ENCODE measurements around the gene B4GALT5.

B4GALT5 gene

DNA sequence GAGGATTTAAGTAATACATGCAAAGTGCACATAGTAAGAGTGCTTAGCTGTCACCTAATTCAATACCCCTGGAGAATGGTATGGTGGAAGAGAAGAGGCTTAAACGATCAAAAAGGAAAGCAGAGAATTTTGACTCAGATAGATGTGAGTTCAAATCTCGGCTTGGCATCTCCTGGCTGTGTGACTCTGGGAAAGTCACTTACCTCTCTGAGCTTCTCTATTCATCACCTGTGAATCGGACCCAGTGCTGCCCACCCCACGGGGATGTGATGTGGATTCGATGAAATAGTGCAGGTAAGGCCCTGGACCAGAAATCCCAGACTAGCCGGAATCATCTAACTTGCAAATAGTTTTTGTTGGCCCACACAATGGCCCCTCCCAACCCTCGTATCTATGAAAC is 1.8 kb upstream of the B4GALT5 start:
- Histone ChIP-seq H4K20me1 (ENCODE audit: insufficient read depth, low read length) (peaks cover 23% of the 10 kb centered on the region), H3K36me3 (replicated peaks; ENCODE audit: low read depth, low read length) (peaks cover 22% of the 10 kb centered on the region), H3K79me2 (ENCODE audit: low read length) (peaks cover 45% of the 10 kb centered on the region), H3K27ac (ENCODE audit: low read length) (no peak overlapping the region), H3K9me3 (ENCODE audit: insufficient read depth, low read length) (no peaks in the 10 kb centered on the region), H3K4me3 (ENCODE audit: low read length) (no peak overlapping the region), H2AFZ (ENCODE audit: low read depth, low read length) (no peak overlapping the region), H3K9ac (ENCODE audit: low read length) (no peak overlapping the region), H3K4me2 (ENCODE audit: low read length) (no peak overlapping the region), H3K27me3 (ENCODE audit: low read depth, low read length) (no peaks in the 10 kb centered on the region), H3K4me1 (ENCODE audit: low read length) (peaks cover 34% of the 10 kb centered on the region)
- TF ChIP-seq EZH2phosphoT487 (IDR thresholded peaks at IDR 0.05; ENCODE audit: low read depth): no peak
- TF ChIP-seq, protein P1, sequence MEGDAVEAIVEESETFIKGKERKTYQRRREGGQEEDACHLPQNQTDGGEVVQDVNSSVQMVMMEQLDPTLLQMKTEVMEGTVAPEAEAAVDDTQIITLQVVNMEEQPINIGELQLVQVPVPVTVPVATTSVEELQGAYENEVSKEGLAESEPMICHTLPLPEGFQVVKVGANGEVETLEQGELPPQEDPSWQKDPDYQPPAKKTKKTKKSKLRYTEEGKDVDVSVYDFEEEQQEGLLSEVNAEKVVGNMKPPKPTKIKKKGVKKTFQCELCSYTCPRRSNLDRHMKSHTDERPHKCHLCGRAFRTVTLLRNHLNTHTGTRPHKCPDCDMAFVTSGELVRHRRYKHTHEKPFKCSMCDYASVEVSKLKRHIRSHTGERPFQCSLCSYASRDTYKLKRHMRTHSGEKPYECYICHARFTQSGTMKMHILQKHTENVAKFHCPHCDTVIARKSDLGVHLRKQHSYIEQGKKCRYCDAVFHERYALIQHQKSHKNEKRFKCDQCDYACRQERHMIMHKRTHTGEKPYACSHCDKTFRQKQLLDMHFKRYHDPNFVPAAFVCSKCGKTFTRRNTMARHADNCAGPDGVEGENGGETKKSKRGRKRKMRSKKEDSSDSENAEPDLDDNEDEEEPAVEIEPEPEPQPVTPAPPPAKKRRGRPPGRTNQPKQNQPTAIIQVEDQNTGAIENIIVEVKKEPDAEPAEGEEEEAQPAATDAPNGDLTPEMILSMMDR (IDR thresholded peaks at IDR 0.05; ENCODE audit: low read depth, low read length): no peak

DNA sequence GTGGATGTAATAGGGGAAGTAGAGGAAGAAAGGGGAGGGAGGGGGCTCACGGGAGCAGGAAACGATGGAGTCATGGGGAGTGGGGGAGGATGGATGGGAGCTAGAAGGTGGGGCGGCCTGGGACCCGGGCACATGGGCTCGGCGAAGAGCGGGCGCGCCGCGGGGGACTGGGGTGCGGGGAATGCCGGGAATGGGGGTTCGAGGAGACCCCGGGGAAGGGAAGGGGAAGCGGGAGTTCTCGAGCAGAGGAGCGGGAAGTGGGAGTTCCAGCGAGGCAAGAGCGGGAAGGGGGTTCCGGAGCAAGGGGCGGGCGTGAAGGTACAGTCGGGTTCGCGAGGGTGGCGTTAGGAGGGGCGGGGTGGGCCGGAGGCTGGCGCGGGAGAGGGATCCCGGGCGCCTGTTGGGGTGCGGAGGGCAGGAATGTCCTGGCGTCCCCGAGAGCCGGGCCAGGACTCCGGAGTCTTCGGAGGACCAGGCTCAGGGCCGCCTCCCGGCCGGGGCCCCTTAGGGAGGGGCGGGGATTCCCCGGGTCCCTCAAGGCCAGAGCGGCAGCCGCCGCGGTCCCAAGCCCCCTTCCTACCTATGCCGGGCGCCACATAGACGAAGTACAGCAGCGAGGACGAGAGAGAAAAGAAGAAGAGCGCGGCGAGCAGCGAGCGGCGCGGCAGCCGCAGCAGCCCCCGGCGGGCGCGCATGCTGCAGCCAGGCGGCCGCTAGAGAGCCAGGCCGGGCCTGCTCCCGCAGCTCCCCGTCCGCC is 504 bp downstream of the B4GALT5 start:
- no peaks in the 10 kb centered on the region for H3K27me3 ChIP-seq (ENCODE audit: low read depth, low read length)
- peak overlapping the region; percentile 98 for H3K9ac ChIP-seq (ENCODE audit: low read length)
- no peaks in the 10 kb centered on the region for H3K9me3 ChIP-seq (ENCODE audit: insufficient read depth, low read length)
- peaks cover 44% of the 10 kb centered on the region for H4K20me1 ChIP-seq (ENCODE audit: insufficient read depth, low read length)
- H3K36me3 ChIP-seq (replicated peaks; ENCODE audit: low read depth, low read length): peaks cover 27% of the 10 kb centered on the region
- no peak for TF ChIP-seq EZH2phosphoT487 (IDR thresholded peaks at IDR 0.05; ENCODE audit: low read depth)
- peak overlapping the region; percentile 73 for H3K27ac ChIP-seq (ENCODE audit: low read length)
- H3K4me3 ChIP-seq (ENCODE audit: low read length): peak overlapping the region; percentile 95
- peaks cover 68% of the 10 kb centered on the region for H3K79me2 ChIP-seq (ENCODE audit: low read length)
- peaks cover 54% of the 10 kb centered on the region for H3K4me1 ChIP-seq (ENCODE audit: low read length)
- H3K4me2 ChIP-seq (ENCODE audit: low read length): peak overlapping the region; percentile 86
- H2AFZ ChIP-seq (ENCODE audit: low read depth, low read length): no peak overlapping the region

DNA sequence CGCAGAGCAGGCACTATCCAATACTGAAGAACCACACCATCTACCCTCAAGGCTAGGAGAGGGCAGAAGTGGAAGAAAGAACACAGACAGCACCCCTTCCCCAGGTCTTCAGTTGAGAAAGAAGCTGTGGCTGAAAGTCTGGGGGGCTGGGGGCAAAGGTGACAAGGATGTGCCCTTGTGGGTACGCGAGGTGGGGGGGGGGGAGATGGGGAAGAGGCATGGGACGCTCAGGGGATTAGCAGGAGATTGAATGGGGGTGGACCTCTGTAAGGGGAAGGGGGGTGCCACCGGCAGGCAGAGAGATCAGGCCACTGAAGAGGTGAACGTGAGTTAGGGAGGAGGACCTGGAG is 1.1 kb downstream of the B4GALT5 start:
- no peak for TF ChIP-seq EZH2phosphoT487 (IDR thresholded peaks at IDR 0.05; ENCODE audit: low read depth)
- TF ChIP-seq, protein P1 (IDR thresholded peaks at IDR 0.05; ENCODE audit: low read depth, low read length): no peak
- H4K20me1 ChIP-seq (ENCODE audit: insufficient read depth, low read length): peaks cover 46% of the 10 kb centered on the region
- H2AFZ ChIP-seq (ENCODE audit: low read depth, low read length): no peak overlapping the region
- no peaks in the 10 kb centered on the region for H3K9me3 ChIP-seq (ENCODE audit: insufficient read depth, low read length)
- peaks cover 49% of the 10 kb centered on the region for H3K4me1 ChIP-seq (ENCODE audit: low read length)
- H3K36me3 ChIP-seq (replicated peaks; ENCODE audit: low read depth, low read length): peaks cover 27% of the 10 kb centered on the region
- H3K4me3 ChIP-seq (ENCODE audit: low read length): peak overlapping the region; percentile 95
- H3K27ac ChIP-seq (ENCODE audit: low read length): peak overlapping the region; percentile 73
- H3K9ac ChIP-seq (ENCODE audit: low read length): peak overlapping the region; percentile 98
- H3K27me3 ChIP-seq (ENCODE audit: low read depth, low read length): no peaks in the 10 kb centered on the region
- H3K79me2 ChIP-seq (ENCODE audit: low read length): peaks cover 73% of the 10 kb centered on the region
- H3K4me2 ChIP-seq (ENCODE audit: low read length): peak overlapping the region; percentile 86

DNA sequence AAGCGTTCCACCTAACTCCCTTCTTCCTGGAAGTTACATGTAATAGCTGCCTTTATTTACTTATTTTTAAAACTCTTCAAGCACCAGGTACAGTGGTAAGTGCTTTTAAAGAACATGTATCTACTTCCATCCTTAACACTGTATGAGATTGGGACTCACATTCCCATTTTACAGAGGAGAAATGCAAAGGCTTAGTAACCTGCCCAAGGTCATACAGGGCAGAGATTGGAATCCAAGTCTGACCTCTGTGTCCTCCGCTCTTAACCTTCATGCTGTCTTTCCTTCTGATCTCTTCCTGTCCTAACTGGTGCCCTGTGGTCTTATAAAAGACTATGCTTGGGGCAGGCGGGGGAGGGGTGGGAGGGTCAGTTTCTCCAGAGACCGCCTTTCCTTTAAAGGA is 1.6 kb downstream of the B4GALT5 start:
- no peak overlapping the region for H2AFZ ChIP-seq (ENCODE audit: low read depth, low read length)
- H3K4me1 ChIP-seq (ENCODE audit: low read length): peaks cover 53% of the 10 kb centered on the region
- H4K20me1 ChIP-seq (ENCODE audit: insufficient read depth, low read length): peaks cover 51% of the 10 kb centered on the region
- peaks cover 78% of the 10 kb centered on the region for H3K79me2 ChIP-seq (ENCODE audit: low read length)
- TF ChIP-seq, protein P1 (IDR thresholded peaks at IDR 0.05; ENCODE audit: low read depth, low read length): no peak
- no peak for TF ChIP-seq EZH2phosphoT487 (IDR thresholded peaks at IDR 0.05; ENCODE audit: low read depth)
- peak overlapping the region; percentile 95 for H3K4me3 ChIP-seq (ENCODE audit: low read length)
- peak overlapping the region; percentile 98 for H3K9ac ChIP-seq (ENCODE audit: low read length)
- no peaks in the 10 kb centered on the region for H3K27me3 ChIP-seq (ENCODE audit: low read depth, low read length)
- H3K9me3 ChIP-seq (ENCODE audit: insufficient read depth, low read length): no peaks in the 10 kb centered on the region
- peaks cover 27% of the 10 kb centered on the region for H3K36me3 ChIP-seq (replicated peaks; ENCODE audit: low read depth, low read length)
- peak overlapping the region; percentile 86 for H3K4me2 ChIP-seq (ENCODE audit: low read length)
- H3K27ac ChIP-seq (ENCODE audit: low read length): no peak overlapping the region

Measured in OCI-LY3 (cell line).